Breast epithelium (tissue), 3 donors: ENCODE results near the gene NR5A1.

ENCODE experiments used
- POLR2AphosphoS5 ChIP-seq, 3 donors: sonication (generic); formaldehyde crosslinking; IDR thresholded peaks; one replicate each; pipeline ENCODE4 v1.6.1; 2017; ENCODE audit warnings: antibody characterized with exemption in 3 of 3
- TF ChIP-seq, protein P1 (sequence below), 3 donors: fragments of 450-650 bp; IDR thresholded peaks; one replicate each; pipeline ENCODE4 v1.5.1; 2016 to 2017; ENCODE audit warnings: antibody characterized with exemption in 3 of 3, mild to moderate bottlenecking in 3 of 3, moderate library complexity in 3 of 3

- TF ChIP-seq POLR2AphosphoS5 (IDR thresholded peaks at IDR 0.05): no peak
- TF ChIP-seq, protein P1, sequence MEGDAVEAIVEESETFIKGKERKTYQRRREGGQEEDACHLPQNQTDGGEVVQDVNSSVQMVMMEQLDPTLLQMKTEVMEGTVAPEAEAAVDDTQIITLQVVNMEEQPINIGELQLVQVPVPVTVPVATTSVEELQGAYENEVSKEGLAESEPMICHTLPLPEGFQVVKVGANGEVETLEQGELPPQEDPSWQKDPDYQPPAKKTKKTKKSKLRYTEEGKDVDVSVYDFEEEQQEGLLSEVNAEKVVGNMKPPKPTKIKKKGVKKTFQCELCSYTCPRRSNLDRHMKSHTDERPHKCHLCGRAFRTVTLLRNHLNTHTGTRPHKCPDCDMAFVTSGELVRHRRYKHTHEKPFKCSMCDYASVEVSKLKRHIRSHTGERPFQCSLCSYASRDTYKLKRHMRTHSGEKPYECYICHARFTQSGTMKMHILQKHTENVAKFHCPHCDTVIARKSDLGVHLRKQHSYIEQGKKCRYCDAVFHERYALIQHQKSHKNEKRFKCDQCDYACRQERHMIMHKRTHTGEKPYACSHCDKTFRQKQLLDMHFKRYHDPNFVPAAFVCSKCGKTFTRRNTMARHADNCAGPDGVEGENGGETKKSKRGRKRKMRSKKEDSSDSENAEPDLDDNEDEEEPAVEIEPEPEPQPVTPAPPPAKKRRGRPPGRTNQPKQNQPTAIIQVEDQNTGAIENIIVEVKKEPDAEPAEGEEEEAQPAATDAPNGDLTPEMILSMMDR (IDR thresholded peaks at IDR 0.05): no peak
Measured at GRCh38 chr9:124449381-124450151, 57.6 kb downstream of the NR5A1 start.
